ENCODE measurements around the gene LEPROT. TPM values are rescaled to one million over a fixed set of nuclear protein-coding genes. Genes with fewer than 3 reads are reported as not detected.

The LEPROT gene
- total and polyA plus RNA-seq, 8 donors, result 9.3 to 101 (median 28.7) TPM

DNA sequence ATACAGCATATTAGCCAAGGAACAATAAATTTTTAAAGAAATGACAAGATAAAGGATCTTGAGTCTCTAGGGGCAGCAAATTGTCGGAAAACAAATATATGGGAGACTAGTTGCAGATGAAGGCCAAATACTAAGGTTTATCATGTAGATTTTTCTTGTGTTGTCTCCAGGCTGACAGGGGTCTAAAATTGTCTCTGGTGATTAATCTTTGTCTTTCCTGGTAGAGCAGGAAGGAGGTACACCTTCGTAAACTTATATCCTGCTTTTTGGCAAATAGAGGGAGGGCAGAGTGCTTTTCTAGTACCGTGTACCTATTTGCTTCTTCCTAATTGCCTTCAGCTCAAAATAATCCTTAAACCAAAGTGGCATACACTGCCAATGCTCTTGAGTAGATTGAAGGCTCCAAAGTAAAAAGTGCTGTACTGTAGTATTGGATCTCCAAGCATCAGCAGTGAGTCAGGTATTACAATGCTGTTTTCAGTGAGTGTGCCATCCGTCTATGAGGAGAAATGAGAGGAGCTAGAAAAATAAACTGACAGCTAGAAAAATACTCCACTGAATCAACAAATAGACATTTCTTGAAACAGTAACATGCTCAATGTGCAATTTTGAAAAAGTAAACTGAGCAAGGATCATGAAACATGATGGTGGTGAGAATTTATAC, 1.8 kb upstream of the LEPROT start:
- H3K36me3 ChIP-seq, result no peaks in the 10 kb centered on the region
- no peak for DNase-seq
- H3K4me1 ChIP-seq, result peaks cover 15 to 34% (median 29%) of the 10 kb centered on the region in 4 donors
- no peaks in the 10 kb centered on the region for H3K27me3 ChIP-seq
- TF ChIP-seq POLR2A (IDR thresholded peaks at IDR 0.05) (no peak), EP300 (IDR thresholded peaks at IDR 0.05) (no peak), POLR2AphosphoS5 (IDR thresholded peaks at IDR 0.05) (no peak)
- TF ChIP-seq, protein P1, sequence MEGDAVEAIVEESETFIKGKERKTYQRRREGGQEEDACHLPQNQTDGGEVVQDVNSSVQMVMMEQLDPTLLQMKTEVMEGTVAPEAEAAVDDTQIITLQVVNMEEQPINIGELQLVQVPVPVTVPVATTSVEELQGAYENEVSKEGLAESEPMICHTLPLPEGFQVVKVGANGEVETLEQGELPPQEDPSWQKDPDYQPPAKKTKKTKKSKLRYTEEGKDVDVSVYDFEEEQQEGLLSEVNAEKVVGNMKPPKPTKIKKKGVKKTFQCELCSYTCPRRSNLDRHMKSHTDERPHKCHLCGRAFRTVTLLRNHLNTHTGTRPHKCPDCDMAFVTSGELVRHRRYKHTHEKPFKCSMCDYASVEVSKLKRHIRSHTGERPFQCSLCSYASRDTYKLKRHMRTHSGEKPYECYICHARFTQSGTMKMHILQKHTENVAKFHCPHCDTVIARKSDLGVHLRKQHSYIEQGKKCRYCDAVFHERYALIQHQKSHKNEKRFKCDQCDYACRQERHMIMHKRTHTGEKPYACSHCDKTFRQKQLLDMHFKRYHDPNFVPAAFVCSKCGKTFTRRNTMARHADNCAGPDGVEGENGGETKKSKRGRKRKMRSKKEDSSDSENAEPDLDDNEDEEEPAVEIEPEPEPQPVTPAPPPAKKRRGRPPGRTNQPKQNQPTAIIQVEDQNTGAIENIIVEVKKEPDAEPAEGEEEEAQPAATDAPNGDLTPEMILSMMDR (IDR thresholded peaks at IDR 0.05), result no peak
- no peak overlapping the region for H3K4me3 ChIP-seq
- H3K9me3 ChIP-seq, result no peaks in the 10 kb centered on the region
- intact Hi-C loops (cut with DNase I; ENCODE audit: low total_unique reads), result no loop called here
- H3K27ac ChIP-seq, result peak overlapping the region in 2 of 5 donors; percentile 97 to 99
- WGBS, 5 donors, result 82 to 90% (median 87%) methylated on average over 4 of the region's 4 CpGs

DNA sequence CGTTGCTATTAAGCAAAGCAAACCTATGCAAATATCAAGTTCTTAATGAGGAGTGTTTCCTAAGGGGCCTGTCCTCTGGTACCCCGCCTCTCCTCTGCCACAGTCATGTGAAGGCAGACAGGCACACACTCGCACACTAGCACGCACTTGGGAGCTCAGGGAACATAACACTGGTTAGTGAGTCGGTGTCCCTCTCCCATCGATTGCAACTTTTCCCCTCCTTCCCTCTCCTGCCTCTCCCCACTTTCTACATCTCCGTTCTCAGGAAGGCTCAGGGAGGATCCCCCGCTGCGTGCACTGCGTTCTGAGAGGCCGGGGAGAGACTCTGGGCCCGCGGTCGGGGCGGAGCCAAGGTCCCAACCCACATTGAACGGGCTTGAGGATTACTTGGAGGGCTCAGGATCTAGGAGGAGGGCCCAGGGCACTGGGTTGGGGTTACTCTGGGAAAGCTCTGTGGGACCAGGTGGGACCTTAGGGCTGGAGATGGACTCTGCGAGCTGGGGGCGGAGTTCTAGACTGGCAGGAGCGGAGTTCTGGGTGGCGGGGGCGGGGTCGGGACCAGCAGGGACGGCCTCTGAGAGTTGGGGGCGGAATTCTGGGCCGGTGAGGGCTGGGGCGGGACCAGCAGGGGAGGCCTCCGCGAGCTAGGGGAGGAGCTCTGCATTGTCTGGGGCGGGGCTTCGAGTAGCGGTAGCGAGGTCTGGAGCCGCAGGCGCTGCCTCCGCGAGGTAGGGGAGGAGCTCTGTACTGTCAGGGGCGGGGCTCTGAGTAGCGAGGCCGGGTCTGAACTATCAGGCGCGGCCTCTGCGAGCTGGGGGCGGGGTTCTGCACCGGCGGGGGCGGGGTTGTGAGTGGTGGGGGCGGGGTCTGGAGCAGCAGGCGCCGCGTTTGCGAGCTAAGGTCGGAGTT, 533 bp upstream of the LEPROT start:
- Histone ChIP-seq H3K9me3 (no peaks in the 10 kb centered on the region), H3K27ac (peak overlapping the region; percentile 97 to 100 (median 99)), H3K27me3 (no peaks in the 10 kb centered on the region), H3K4me3 (peak overlapping the region; percentile 75 to 88 (median 80)), H3K36me3 (peaks cover 0 to under 1% (median 0%) of the 10 kb centered on the region in 4 donors), H3K4me1 (peaks cover 15 to 47% (median 37%) of the 10 kb centered on the region in 4 donors)
- 0 to 2% (median 1%) methylated on average over 28 to 52 of the region's 52 CpGs for WGBS, 5 donors
- intact Hi-C loops (cut with DNase I; ENCODE audit: low total_unique reads), result loop anchor here (10.0 kb wide), 1 partner anchor 275 kb away; no protein-coding TSS in a partner anchor
- TF ChIP-seq POLR2AphosphoS5 (IDR thresholded peaks at IDR 0.05), result peak in 2 of 3 donors; percentile 2 to 29
- TF ChIP-seq, protein P1 (IDR thresholded peaks at IDR 0.05), result no peak
- DNase-seq, result peak; percentile 99

DNA sequence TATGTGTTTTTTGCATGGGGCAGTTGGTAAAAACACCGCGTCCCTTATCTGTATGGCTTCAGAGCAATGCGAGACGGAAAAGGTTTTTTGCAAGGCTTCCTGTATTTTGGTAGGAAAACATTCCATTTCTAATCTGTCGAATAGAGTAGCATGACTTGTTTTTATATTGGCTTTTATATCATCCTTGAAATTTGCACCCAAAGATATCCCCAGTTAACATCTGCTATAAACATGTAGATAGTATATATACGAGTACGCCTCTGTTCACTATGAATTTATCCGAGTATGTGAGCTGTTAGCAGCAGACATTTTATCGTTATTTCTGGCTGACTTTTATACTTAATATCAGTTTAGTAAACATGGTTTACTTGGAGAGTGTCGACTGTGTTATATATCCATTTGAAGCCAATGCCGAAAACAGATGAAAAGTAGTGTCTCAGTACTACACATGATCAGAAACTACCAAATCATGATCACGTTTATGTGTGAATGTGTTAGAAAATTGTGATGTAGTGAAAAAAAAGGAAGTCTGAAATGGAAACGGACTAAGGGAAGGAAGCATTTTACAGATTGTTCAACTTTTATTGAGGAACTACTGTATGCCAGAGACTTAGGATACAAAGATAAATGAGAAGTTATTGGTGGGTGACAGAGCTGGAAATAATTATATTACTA, 1.0 kb downstream of the LEPROT start:
- Histone ChIP-seq H3K4me3 (peak overlapping the region; percentile 75 to 88 (median 80)), H3K4me1 (peaks cover 15 to 55% (median 37%) of the 10 kb centered on the region in 4 donors), H3K36me3 (peaks cover 11 to 16% (median 13%) of the 10 kb centered on the region in 4 donors), H3K9me3 (no peaks in the 10 kb centered on the region), H3K27me3 (no peaks in the 10 kb centered on the region), H3K27ac (peak overlapping the region; percentile 97 to 100 (median 99))
- intact Hi-C loops (cut with DNase I; ENCODE audit: low total_unique reads), result loop anchor here (10.0 kb wide), 1 partner anchor 273 kb away; no protein-coding TSS in a partner anchor
- peak in 1 of 2 donors; percentile 63 for DNase-seq
- WGBS, 5 donors, result 2 to 6% (median 3%) methylated on average over 13 of the region's 13 CpGs
- no peak for TF ChIP-seq POLR2AphosphoS5 (IDR thresholded peaks at IDR 0.05)
- TF ChIP-seq, protein P1 (IDR thresholded peaks at IDR 0.05), result no peak
- no peak for TF ChIP-seq EP300 (IDR thresholded peaks at IDR 0.05)
- no peak for TF ChIP-seq POLR2A (IDR thresholded peaks at IDR 0.05)

Measured in stomach (tissue), 9 donors.